Stimulated activated memory B cell treated with anti-CD40 and anti-IgM and Interleukin-4, amounts not matched to agents 10 μg/mL and 1 μg/mL and 100 μg/mL, for 72 hours (primary cell): ENCODE data around the gene CD6.

Source experiments
- ATAC-seq: fragments of 150-1000 bp; cut with Tn5 transposase; 2 replicates; pipeline ENCODE4 v1.10.0; 2021
- H3K27ac Mint-ChIP-seq: one replicate; pipeline ENCODE4 v1.8.0; 2022; ENCODE audit warnings: mild to moderate bottlenecking, mixed read lengths
- H3K27me3 Mint-ChIP-seq: one replicate; pipeline ENCODE4 v1.8.0; 2022; ENCODE audit warnings: mixed read lengths
- H3K36me3 Mint-ChIP-seq: one replicate; pipeline ENCODE4 v1.8.0; 2022; ENCODE audit warnings: mixed read lengths
- H3K4me1 Mint-ChIP-seq: one replicate; pipeline ENCODE4 v1.8.0; 2022; ENCODE audit warnings: mixed read lengths
- H3K4me3 Mint-ChIP-seq: one replicate; pipeline ENCODE4 v1.8.0; 2022; ENCODE audit warnings: mild to moderate bottlenecking, moderate library complexity, mixed read lengths
- H3K9me3 Mint-ChIP-seq: one replicate; pipeline ENCODE4 v1.8.0; 2022; ENCODE audit warnings: mixed read lengths

CD6 gene

GRCh38 chr11:61026121-61027031 lies 54.9 kb downstream of the CD6 start:
- ATAC-seq = no peak
- Mint-ChIP-seq H3K27ac (peak overlapping the region; percentile 91), H3K4me1 (peaks cover 83% of the 10 kb centered on the region), H3K9me3 (no peaks in the 10 kb centered on the region), H3K36me3 (peaks cover 24% of the 10 kb centered on the region), H3K4me3 (peak overlapping the region; percentile 11), H3K27me3 (no peaks in the 10 kb centered on the region)

GRCh38 chr11:61027141-61027840 lies 55.8 kb downstream of the CD6 start:
- ATAC-seq = no peak
- Mint-ChIP-seq H3K27ac (peak overlapping the region; percentile 91), H3K4me3 (peak overlapping the region; percentile 19), H3K36me3 (peaks cover 30% of the 10 kb centered on the region), H3K9me3 (no peaks in the 10 kb centered on the region), H3K4me1 (peaks cover 77% of the 10 kb centered on the region), H3K27me3 (no peaks in the 10 kb centered on the region)

- no peaks in the 10 kb centered on the region for H3K27me3 Mint-ChIP-seq
- H3K36me3 Mint-ChIP-seq = peaks cover 36% of the 10 kb centered on the region
- peak overlapping the region; percentile 91 for H3K27ac Mint-ChIP-seq
- peak overlapping the region; percentile 30 for H3K4me3 Mint-ChIP-seq
- peak; percentile 88 for ATAC-seq
- peaks cover 67% of the 10 kb centered on the region for H3K4me1 Mint-ChIP-seq
- H3K9me3 Mint-ChIP-seq = no peaks in the 10 kb centered on the region
These were observed 56.8 kb downstream of the CD6 start for GRCh38 chr11:61028135-61028729.

GRCh38 chr11:61032824-61033223 lies 61.3 kb downstream of the CD6 start:
- Mint-ChIP-seq H3K9me3 (no peaks in the 10 kb centered on the region), H3K27ac (no peak overlapping the region), H3K36me3 (peaks cover 38% of the 10 kb centered on the region), H3K4me3 (no peak overlapping the region), H3K4me1 (peaks cover 26% of the 10 kb centered on the region), H3K27me3 (no peaks in the 10 kb centered on the region)
- ATAC-seq = no peak

GRCh38 chr11:61033417-61033816 lies 61.9 kb downstream of the CD6 start:
- ATAC-seq = no peak
- H3K27me3 Mint-ChIP-seq = no peaks in the 10 kb centered on the region
- peaks cover 20% of the 10 kb centered on the region for H3K4me1 Mint-ChIP-seq

GRCh38 chr11:61034111-61034510 lies 62.6 kb downstream of the CD6 start:
- Mint-ChIP-seq H3K4me1 (peaks cover 14% of the 10 kb centered on the region), H3K9me3 (no peaks in the 10 kb centered on the region), H3K36me3 (peaks cover 31% of the 10 kb centered on the region), H3K27ac (no peak overlapping the region), H3K4me3 (no peak overlapping the region), H3K27me3 (no peaks in the 10 kb centered on the region)
- no peak for ATAC-seq

More at GRCh38 chr11:61033417-61033816, 61.9 kb downstream of the CD6 start:
- Mint-ChIP-seq H3K27ac (no peak overlapping the region), H3K36me3 (peaks cover 32% of the 10 kb centered on the region), H3K4me3 (no peak overlapping the region), H3K9me3 (no peaks in the 10 kb centered on the region)

GRCh38 chr11:61034704-61035525 lies 63.4 kb downstream of the CD6 start:
- no peaks in the 10 kb centered on the region for H3K27me3 Mint-ChIP-seq
- peaks cover 24% of the 10 kb centered on the region for H3K36me3 Mint-ChIP-seq
- ATAC-seq = no peak
- no peak overlapping the region for H3K27ac Mint-ChIP-seq
- no peaks in the 10 kb centered on the region for H3K9me3 Mint-ChIP-seq
- H3K4me1 Mint-ChIP-seq = peaks cover 11% of the 10 kb centered on the region
- H3K4me3 Mint-ChIP-seq = no peak overlapping the region

GRCh38 chr11:61035526-61035835 lies 64.0 kb downstream of the CD6 start:
- Mint-ChIP-seq H3K36me3 (peaks cover 20% of the 10 kb centered on the region), H3K9me3 (no peaks in the 10 kb centered on the region), H3K27me3 (no peaks in the 10 kb centered on the region), H3K4me1 (peaks cover 11% of the 10 kb centered on the region), H3K27ac (no peak overlapping the region), H3K4me3 (no peak overlapping the region)
- ATAC-seq = no peak

- no peak for ATAC-seq
- H3K27ac Mint-ChIP-seq = peak overlapping the region; percentile 14
- no peaks in the 10 kb centered on the region for H3K27me3 Mint-ChIP-seq
- H3K4me3 Mint-ChIP-seq = no peak overlapping the region
- H3K9me3 Mint-ChIP-seq = no peaks in the 10 kb centered on the region
- peaks cover 7% of the 10 kb centered on the region for H3K36me3 Mint-ChIP-seq
- peaks cover 13% of the 10 kb centered on the region for H3K4me1 Mint-ChIP-seq
These were observed 66.1 kb downstream of the CD6 start for GRCh38 chr11:61037441-61038093.

- peak overlapping the region; percentile 85 for H3K27ac Mint-ChIP-seq
- peaks cover 21% of the 10 kb centered on the region for H3K4me1 Mint-ChIP-seq
- no peak for ATAC-seq
- no peaks in the 10 kb centered on the region for H3K36me3 Mint-ChIP-seq
- no peaks in the 10 kb centered on the region for H3K27me3 Mint-ChIP-seq
- no peaks in the 10 kb centered on the region for H3K9me3 Mint-ChIP-seq
- H3K4me3 Mint-ChIP-seq = no peak overlapping the region
These were observed 68.4 kb downstream of the CD6 start for GRCh38 chr11:61039916-61040315.

- H3K36me3 Mint-ChIP-seq = no peaks in the 10 kb centered on the region
- H3K4me3 Mint-ChIP-seq = peak overlapping the region; percentile 75
- peak; percentile 94 for ATAC-seq
- H3K27ac Mint-ChIP-seq = peak overlapping the region; percentile 85
- peaks cover 21% of the 10 kb centered on the region for H3K4me1 Mint-ChIP-seq
- no peaks in the 10 kb centered on the region for H3K27me3 Mint-ChIP-seq
- H3K9me3 Mint-ChIP-seq = no peaks in the 10 kb centered on the region
These were observed 70.5 kb downstream of the CD6 start for GRCh38 chr11:61041755-61042518.

GRCh38 chr11:61042537-61042936 lies 71.1 kb downstream of the CD6 start:
- Mint-ChIP-seq H3K4me1 (peaks cover 21% of the 10 kb centered on the region), H3K27ac (peak overlapping the region; percentile 85), H3K4me3 (peak overlapping the region; percentile 75), H3K36me3 (no peaks in the 10 kb centered on the region), H3K27me3 (no peaks in the 10 kb centered on the region), H3K9me3 (no peaks in the 10 kb centered on the region)
- no peak for ATAC-seq

GRCh38 chr11:61042961-61043540 lies 71.6 kb downstream of the CD6 start:
- Mint-ChIP-seq H3K36me3 (peaks cover 3% of the 10 kb centered on the region), H3K4me3 (peak overlapping the region; percentile 71), H3K4me1 (peaks cover 21% of the 10 kb centered on the region), H3K27me3 (no peaks in the 10 kb centered on the region), H3K27ac (peak overlapping the region; percentile 85), H3K9me3 (no peaks in the 10 kb centered on the region)
- ATAC-seq = peak; percentile 48
